Endothelial cell of umbilical vein (primary cell): Measurements from ENCODE around the gene CNTLN. TPM values are rescaled to one million over a fixed set of nuclear protein-coding genes. Genes with fewer than 3 reads are reported as not detected.

Experiments used
- BruUV-seq: library from RNA; stranded (reverse); fragments of 400-500 nt; replicated peaks from 2 replicates; lab custom pipeline; 2021; lab: Mats Ljungman, UMichigan
- CTCF ChIA-PET: fragments of 300-600, 350-600 bp; sonication (Branson Sonifier 250); formaldehyde crosslinking; loops from one replicate; lab custom pipeline; 2021; ENCODE audit warnings: antibody characterized with exemption, inconsistent platforms; lab: Charles Lee
- POLR2A ChIA-PET: fragments of 300-600, 350-600 bp; sonication (Branson Sonifier 250); formaldehyde crosslinking; loops from one replicate; lab custom pipeline; 2021; ENCODE audit warnings: antibody characterized with exemption, inconsistent platforms; lab: Charles Lee
- DNase-seq: peaks from one replicate; pipeline ENCODE4 v3.0.0-alpha.2; 2011; ENCODE audit warnings: low read depth, low spot score
- FAIRE-seq: peaks from 2 replicates; lab custom pipeline; 2011; peaks lifted over from hg19 to GRCh38; lab: Jason Lieb, UNC
- H2AFZ ChIP-seq: 2 replicates; pipeline ENCODE4 v1.6.0; 2012; ENCODE audit warnings: low read depth, low read length, control low read depth, inconsistent platforms
- H3K27ac ChIP-seq: 2 replicates; pipeline ENCODE4 v1.5.1; 2011; ENCODE audit warnings: low read depth, mild to moderate bottlenecking, control low read depth, low read length, moderate library complexity; ENCODE audit not compliant: insufficient read depth
- H3K27me3 ChIP-seq, 2 experiments: 2 replicates each; pipeline versions ENCODE4 v1.6.0 to v1.6.1; 2011; ENCODE audit warnings: low read length in 2 of 2, mixed read lengths in 1 of 2; ENCODE audit not compliant: control insufficient read depth in 2 of 2, insufficient read depth in 2 of 2
- H3K36me3 ChIP-seq, 2 experiments: 2 replicates in 1 of 2; 3 replicates in 1 of 2; pipeline ENCODE4 v1.5.1; 2011; ENCODE audit warnings: low read length in 2 of 2, mild to moderate bottlenecking in 1 of 2, moderate library complexity in 1 of 2; ENCODE audit not compliant: control insufficient read depth in 2 of 2, insufficient read depth in 2 of 2; ENCODE audit errors: extremely low read depth in 1 of 2
- H3K4me1 ChIP-seq: 3 replicates; pipeline ENCODE4 v1.5.1; 2011; ENCODE audit warnings: mild to moderate bottlenecking, low read length; ENCODE audit not compliant: control insufficient read depth, insufficient read depth; ENCODE audit errors: extremely low read depth
- H3K4me2 ChIP-seq: 2 replicates; pipeline ENCODE4 v1.6.1; 2011; ENCODE audit warnings: low read length, control low read depth, mixed read lengths; ENCODE audit not compliant: insufficient read depth
- H3K4me3 ChIP-seq, 3 experiments: fragments of 200-600 bp in 1 of 3; sonication (generic), shearing (Covaris generic) in 1 of 3; replicated peaks in 1 of 3; 2 replicates each; pipeline ENCODE4 v1.5.1; 2011 to 2016; ENCODE audit warnings: control low read depth in 3 of 3, low read length in 3 of 3, mild to moderate bottlenecking in 2 of 3, inconsistent platforms in 1 of 3, low read depth in 1 of 3, moderate library complexity in 1 of 3; ENCODE audit not compliant: insufficient read depth in 1 of 3
- H3K79me2 ChIP-seq: 2 replicates; pipeline ENCODE4 v1.6.0; 2012; ENCODE audit warnings: low read length, inconsistent platforms; ENCODE audit not compliant: control insufficient read depth, insufficient read depth
- H3K9ac ChIP-seq: replicated peaks from 2 replicates; pipeline ENCODE3; 2011; ENCODE audit warnings: low read length, control low read depth; ENCODE audit not compliant: insufficient read depth; ENCODE audit errors: extremely low read depth
- H3K9me1 ChIP-seq: replicated peaks from 3 replicates; pipeline ENCODE4 v1.6.0; 2011; ENCODE audit warnings: mild to moderate bottlenecking, low read length; ENCODE audit not compliant: control insufficient read depth, insufficient read depth; ENCODE audit errors: extremely low read depth
- H3K9me3 ChIP-seq: replicated peaks from 2 replicates; pipeline ENCODE4 v1.5.1; 2012; ENCODE audit warnings: low read length, inconsistent platforms; ENCODE audit not compliant: control insufficient read depth, insufficient read depth
- H4K20me1 ChIP-seq: replicated peaks from 2 replicates; pipeline ENCODE3; 2011; ENCODE audit warnings: mild to moderate bottlenecking, low read length; ENCODE audit not compliant: control insufficient read depth, insufficient read depth; ENCODE audit errors: extremely low read depth
- CTCF ChIP-seq, 2 donors: IDR thresholded peaks; 1 replicate in 1 of 2; 2 replicates in 1 of 2; pipeline ENCODE4 v1.5.1; 2011; ENCODE audit warnings: low read length in 2 of 2, mild to moderate bottlenecking in 2 of 2, moderate library complexity in 2 of 2, control low read depth in 1 of 2, inconsistent platforms in 1 of 2, low read depth in 1 of 2; ENCODE audit not compliant: insufficient read depth in 1 of 2; ENCODE audit errors: extremely low read depth in 1 of 2
- EZH2 ChIP-seq: IDR thresholded peaks from 2 replicates; pipeline ENCODE4 v1.6.1; 2012; ENCODE audit warnings: borderline replicate concordance, low read depth, mild to moderate bottlenecking, moderate library complexity, low read length, inconsistent platforms; ENCODE audit not compliant: severe bottlenecking
- FOS ChIP-seq: IDR thresholded peaks from 2 replicates; pipeline ENCODE4 v1.6.1; 2011; ENCODE audit warnings: mild to moderate bottlenecking, low read length, moderate library complexity, borderline replicate concordance; ENCODE audit not compliant: insufficient read depth
- GATA2 ChIP-seq: IDR thresholded peaks from 2 replicates; pipeline ENCODE4 v1.7.0; 2011; ENCODE audit warnings: low read depth, mild to moderate bottlenecking, moderate library complexity, mixed read lengths, low read length; ENCODE audit not compliant: insufficient read length, insufficient read depth
- JUN ChIP-seq: IDR thresholded peaks from 2 replicates; pipeline ENCODE4 v1.6.1; 2011; ENCODE audit warnings: borderline replicate concordance, low read depth; ENCODE audit not compliant: insufficient read length, insufficient read depth
- MAX ChIP-seq: IDR thresholded peaks from 2 replicates; pipeline ENCODE4 v1.6.1; 2011; ENCODE audit not compliant: insufficient read depth, insufficient read length
- MYC ChIP-seq: IDR thresholded peaks from one replicate; pipeline ENCODE4 v1.6.1; 2011; ENCODE audit warnings: mild to moderate bottlenecking, low read depth, low read length
- POLR2A ChIP-seq: IDR thresholded peaks from 2 replicates; pipeline ENCODE4 v1.6.1; 2012; ENCODE audit warnings: low read depth, mild to moderate bottlenecking, control low read depth, low read length
- POLR2AphosphoS5 ChIP-seq: IDR thresholded peaks from 2 replicates; pipeline ENCODE4 v1.6.1; 2012; ENCODE audit warnings: low read depth, mild to moderate bottlenecking, control low read depth, low read length, moderate library complexity; ENCODE audit not compliant: insufficient read depth
- dilution Hi-C: fragments of 300-500 bp; cut with MboI; formaldehyde crosslinking; loops from one replicate; pipeline ENCODE4 v1.15.0; 2019; ENCODE audit warnings: low sequenced_read_pairs; ENCODE audit not compliant: extremely low pct_ligation_motif_present
- intact Hi-C: fragments of 100-400 bp; cut with micrococcal nuclease; formaldehyde crosslinking; loops from one replicate; pipeline ENCODE4 v1.10.0; 2022
- polyA plus RNA-seq, 4 experiments: library from polyadenylated mRNA; depleted of rRNA in 3 of 4; stranded (reverse) in 3 of 4; unstranded in 1 of 4; fragments of >200 nt; gene quantifications; 2 replicates each; pipeline versions ENCODE4 v1.2.1 to v1.2.3, GENCODE V29; 2011 to 2012; ENCODE audit warnings: missing spikeins in 1 of 4
- total RNA-seq: library from RNA; stranded (reverse); gene quantifications from 2 replicates; pipeline ENCODE4 v1.2.3, GENCODE V29; 2021

The CNTLN gene
- total and polyA plus RNA-seq, 2 donors (not counting 3 experiments of a cell fraction or from before 2014, with no cell fraction given) = 3.5 to 15.8 TPM

- ChIA-PET POLR2A (interaction anchor here (0.7 kb wide), 1 partner anchor 8 kb away, joined by 3 read pairs; no protein-coding TSS in a partner anchor), CTCF (interaction anchor here (1.4 to 1.9 kb wide), 2 partner anchors 10 kb away, joined by 3 read pairs; no protein-coding TSS in a partner anchor)
- intact Hi-C loops (no loop called here), dilution Hi-C loops (no loop called here)
- H3K4me3 ChIP-seq = no peak overlapping the region
- no peak for FAIRE-seq
- no peaks in the 10 kb centered on the region for H3K9me1 ChIP-seq
- H2AFZ ChIP-seq = no peak overlapping the region
- no peak for DNase-seq
- H3K9ac ChIP-seq = no peak overlapping the region
- H4K20me1 ChIP-seq = no peaks in the 10 kb centered on the region
- H3K4me1 ChIP-seq = peaks cover 2% of the 10 kb centered on the region
- no peaks in the 10 kb centered on the region for H3K36me3 ChIP-seq
- H3K79me2 ChIP-seq = no peaks in the 10 kb centered on the region
- H3K27me3 ChIP-seq = no peaks in the 10 kb centered on the region
- no peaks in the 10 kb centered on the region for H3K9me3 ChIP-seq
- H3K4me2 ChIP-seq = no peak overlapping the region
- no TSS peak for BruUV-seq
- no peak for TF ChIP-seq POLR2A
- TF ChIP-seq POLR2AphosphoS5 = no peak
- TF ChIP-seq CTCF (IDR thresholded peaks at IDR 0.05; ENCODE audit: extremely low read depth in 1 of 2, insufficient read depth in 1 of 2, low read depth in 1 of 2, low read length in 2 of 2) = no peak
- no peak for TF ChIP-seq GATA2
- TF ChIP-seq JUN = no peak
- no peak for TF ChIP-seq EZH2
- TF ChIP-seq MAX = no peak
- TF ChIP-seq MYC = no peak
- no peak for TF ChIP-seq FOS
- no peak overlapping the region for H3K27ac ChIP-seq
These were observed 185.0 kb downstream of the CNTLN start for GRCh38 chr9:17319864-17320263.
